Karpas-422 (cell line): Measurements from ENCODE around the gene OSCP1. TPM values are rescaled to one million over a fixed set of nuclear protein-coding genes. Genes with fewer than 3 reads are reported as not detected.
A peak's percentile ranks its signal among the peaks of the same experiment; 100 is the strongest.

Experiments used
- DNase-seq: peaks from one replicate; pipeline ENCODE4 v3.0.0-alpha.2; 2015
- H2AFZ ChIP-seq: fragments of 200-600 bp; sonication (generic); 2 replicates; pipeline ENCODE4 v1.6.1; 2014; ENCODE audit warnings: antibody characterized with exemption, low read length, mixed read lengths
- H3K27ac ChIP-seq: fragments of 200-600 bp; sonication (generic); 2 replicates; pipeline ENCODE4 v1.5.1; 2014; ENCODE audit warnings: mild to moderate bottlenecking, low read length, moderate library complexity
- H3K27me3 ChIP-seq: fragments of 200-600 bp; sonication (generic); 2 replicates; pipeline ENCODE4 v1.6.1; 2014; ENCODE audit warnings: low read length, mixed read lengths
- H3K36me3 ChIP-seq: fragments of 200-600 bp; sonication (generic); 2 replicates; pipeline ENCODE4 v1.6.1; 2014; ENCODE audit warnings: low read length, mixed read lengths; ENCODE audit not compliant: insufficient read depth
- H3K4me1 ChIP-seq: fragments of 200-600 bp; sonication (generic); 2 replicates; pipeline ENCODE4 v1.6.1; 2014; ENCODE audit warnings: mild to moderate bottlenecking, low read length, mixed read lengths
- H3K4me2 ChIP-seq: fragments of 200-600 bp; sonication (generic); 2 replicates; pipeline ENCODE4 v1.6.1; 2014; ENCODE audit warnings: low read length, low read depth, mild to moderate bottlenecking; ENCODE audit not compliant: poor library complexity, severe bottlenecking
- H3K4me3 ChIP-seq: fragments of 200-600 bp; sonication (generic); 2 replicates; pipeline ENCODE4 v1.5.1; 2014; ENCODE audit warnings: mild to moderate bottlenecking, antibody characterized with exemption, low read length, mixed read lengths
- H3K79me2 ChIP-seq: fragments of 200-600 bp; sonication (generic); 2 replicates; pipeline ENCODE4 v1.6.1; 2014; ENCODE audit warnings: mild to moderate bottlenecking, low read length, mixed read lengths
- H3K9ac ChIP-seq: fragments of 200-600 bp; sonication (generic); 2 replicates; pipeline ENCODE4 v1.6.0; 2014; ENCODE audit warnings: low read length
- H3K9me2 ChIP-seq: fragments of 200-600 bp; sonication (generic), shearing (Covaris generic); replicated peaks from 2 replicates; pipeline ENCODE4 v1.6.0; 2014; ENCODE audit warnings: mild to moderate bottlenecking, low read length, moderate library complexity; ENCODE audit not compliant: insufficient read depth
- H3K9me3 ChIP-seq: fragments of 300-700, 200-600 bp; sonication (generic); 2 replicates; pipeline ENCODE4 v1.6.1; 2014; ENCODE audit warnings: low read length, mixed read lengths
- H4K20me1 ChIP-seq: fragments of 200-600 bp; sonication (generic); 2 replicates; pipeline ENCODE4 v1.6.1; 2014; ENCODE audit warnings: mild to moderate bottlenecking, antibody characterized with exemption, low read length, low read depth; ENCODE audit not compliant: insufficient read depth
- small RNA-seq: library from RNA; depleted of rRNA; stranded (forward); fragments of <200 nt; gene quantifications from one replicate; pipeline ENCODE3, GENCODE V24; 2014
- total RNA-seq: library from RNA; depleted of rRNA; stranded (reverse); fragments of >200 nt; shearing (Covaris generic); gene quantifications from 2 replicates; pipeline ENCODE4 v1.2.3, GENCODE V29; 2014; ENCODE audit warnings: low replicate concordance; rRNA removed

Gene OSCP1
- total RNA-seq, 1 experiment from 2014 or later: 15.0 TPM

GRCh38 chr1:36372617-36373016, 77.6 kb downstream of the OSCP1 start:
- peaks cover 4% of the 10 kb centered on the region; the same call in 1 of the 2 replicates for H3K36me3 ChIP-seq
- no peak overlapping the region for H3K4me3 ChIP-seq
- H4K20me1 ChIP-seq: no peaks in the 10 kb centered on the region
- peak overlapping the region; percentile 24; the same call in 1 of the 2 replicates for H3K9ac ChIP-seq
- H2AFZ ChIP-seq: no peak overlapping the region
- H3K27ac ChIP-seq: 0 out of 2 replicates have a peak overlapping the region, but pooled peaks have one; percentile 32
- no peaks in the 10 kb centered on the region for H3K9me3 ChIP-seq
- no peaks in the 10 kb centered on the region for H3K9me2 ChIP-seq
- H3K4me1 ChIP-seq: peaks cover 50% of the 10 kb centered on the region
- no peak overlapping the region for H3K4me2 ChIP-seq
- H3K79me2 ChIP-seq: peaks cover 63% of the 10 kb centered on the region
- H3K27me3 ChIP-seq: no peaks in the 10 kb centered on the region
- DNase-seq: no peak

- Histone ChIP-seq H3K27ac (no peak overlapping the region), H3K9me3 (no peaks in the 10 kb centered on the region), H3K79me2 (peaks cover 58% of the 10 kb centered on the region), H3K4me3 (no peak overlapping the region), H3K36me3 (peaks cover 4% of the 10 kb centered on the region; the same call in 1 of the 2 replicates), H3K9ac (no peak overlapping the region), H3K4me2 (no peak overlapping the region), H2AFZ (no peak overlapping the region), H4K20me1 (no peaks in the 10 kb centered on the region), H3K27me3 (no peaks in the 10 kb centered on the region), H3K4me1 (peaks cover 37% of the 10 kb centered on the region), H3K9me2 (no peaks in the 10 kb centered on the region)
- DNase-seq: peak; percentile 92
Measured at GRCh38 chr1:36369061-36369861, 81.0 kb downstream of the OSCP1 start.

Small RNA genes within 50 kb of the gene (small RNA-seq; reads per million reads assigned to genes)
- gene RNU4-27P: not detected
- gene SNORA63C: 0.24 reads per million

Other genes with a start within 250 kb of the OSCP1 start
- gene THRAP3, start 226.0 kb downstream of the OSCP1 start, total RNA-seq: 47.0 and 56.2 TPM in 2 replicates
- 8.2 and 16.4 TPM in 2 replicates for gene SH3D21, start 144.1 kb downstream of the OSCP1 start, total RNA-seq
- 0.75 and 7.1 TPM in 2 replicates for gene EVA1B, start 126.8 kb downstream of the OSCP1 start, total RNA-seq
- gene STK40, start 64.5 kb downstream of the OSCP1 start, total RNA-seq: 27.0 and 44.6 TPM in 2 replicates
- 19.4 and 19.5 TPM in 2 replicates for gene LSM10, start 52.5 kb downstream of the OSCP1 start, total RNA-seq
- gene MRPS15, start 13.9 kb upstream of the OSCP1 start, total RNA-seq: 86.7 and 108 TPM in 2 replicates
- not detected in 2 replicates for gene CSF3R, start 32.5 kb upstream of the OSCP1 start, total RNA-seq